GM12874 (cell line): ENCODE data around the gene MAP6D1.

Experiments used
- TF ChIP-seq, protein P1 (sequence below): IDR thresholded peaks from 2 replicates; pipeline ENCODE4 v1.5.1; 2011; ENCODE audit warnings: low read depth, mild to moderate bottlenecking, control low read depth, low read length, moderate library complexity; ENCODE audit not compliant: insufficient read depth

MAP6D1 gene

DNA sequence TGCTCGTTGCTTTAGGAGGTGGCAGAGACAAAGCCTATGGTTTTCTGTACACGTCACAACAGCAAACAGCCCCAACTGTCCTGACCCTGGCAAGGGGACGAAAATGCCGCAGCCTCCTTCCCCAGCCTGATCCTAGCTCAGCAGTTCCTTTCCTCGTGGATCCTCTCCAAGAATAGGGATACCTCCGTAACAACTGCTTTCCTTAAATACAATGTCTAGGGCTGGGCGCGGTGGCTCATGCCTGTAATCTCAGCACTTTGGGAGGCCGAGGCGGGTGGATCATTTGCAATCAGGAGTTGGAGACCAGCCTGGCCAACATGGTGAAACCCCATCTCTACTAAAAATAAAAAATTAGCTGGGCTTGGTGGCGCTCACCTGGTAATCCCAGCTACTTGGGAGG, 17.0 kb downstream of the MAP6D1 start:
- TF ChIP-seq, protein P1, sequence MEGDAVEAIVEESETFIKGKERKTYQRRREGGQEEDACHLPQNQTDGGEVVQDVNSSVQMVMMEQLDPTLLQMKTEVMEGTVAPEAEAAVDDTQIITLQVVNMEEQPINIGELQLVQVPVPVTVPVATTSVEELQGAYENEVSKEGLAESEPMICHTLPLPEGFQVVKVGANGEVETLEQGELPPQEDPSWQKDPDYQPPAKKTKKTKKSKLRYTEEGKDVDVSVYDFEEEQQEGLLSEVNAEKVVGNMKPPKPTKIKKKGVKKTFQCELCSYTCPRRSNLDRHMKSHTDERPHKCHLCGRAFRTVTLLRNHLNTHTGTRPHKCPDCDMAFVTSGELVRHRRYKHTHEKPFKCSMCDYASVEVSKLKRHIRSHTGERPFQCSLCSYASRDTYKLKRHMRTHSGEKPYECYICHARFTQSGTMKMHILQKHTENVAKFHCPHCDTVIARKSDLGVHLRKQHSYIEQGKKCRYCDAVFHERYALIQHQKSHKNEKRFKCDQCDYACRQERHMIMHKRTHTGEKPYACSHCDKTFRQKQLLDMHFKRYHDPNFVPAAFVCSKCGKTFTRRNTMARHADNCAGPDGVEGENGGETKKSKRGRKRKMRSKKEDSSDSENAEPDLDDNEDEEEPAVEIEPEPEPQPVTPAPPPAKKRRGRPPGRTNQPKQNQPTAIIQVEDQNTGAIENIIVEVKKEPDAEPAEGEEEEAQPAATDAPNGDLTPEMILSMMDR: no peak

DNA sequence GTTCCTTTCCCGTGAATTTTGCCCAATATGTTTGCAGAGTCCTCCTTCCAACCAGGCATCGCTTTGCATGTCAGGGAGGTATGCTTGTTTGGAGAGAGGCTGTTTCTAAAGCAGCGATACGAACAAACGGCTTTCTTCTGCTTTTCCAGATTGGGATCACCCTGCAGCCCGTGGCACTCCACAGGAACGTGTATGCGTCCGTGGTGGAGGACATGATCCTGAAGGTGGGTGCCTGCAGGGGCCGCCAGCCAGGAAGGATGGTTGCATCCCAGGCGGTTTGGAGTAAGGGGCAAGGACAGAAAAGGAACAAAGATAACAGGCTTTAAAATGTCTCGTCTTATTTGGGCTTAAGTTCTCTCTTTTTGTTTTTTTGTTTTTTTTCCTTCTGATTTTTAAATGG, 17.5 kb downstream of the MAP6D1 start:
- TF ChIP-seq, protein P1: no peak

DNA sequence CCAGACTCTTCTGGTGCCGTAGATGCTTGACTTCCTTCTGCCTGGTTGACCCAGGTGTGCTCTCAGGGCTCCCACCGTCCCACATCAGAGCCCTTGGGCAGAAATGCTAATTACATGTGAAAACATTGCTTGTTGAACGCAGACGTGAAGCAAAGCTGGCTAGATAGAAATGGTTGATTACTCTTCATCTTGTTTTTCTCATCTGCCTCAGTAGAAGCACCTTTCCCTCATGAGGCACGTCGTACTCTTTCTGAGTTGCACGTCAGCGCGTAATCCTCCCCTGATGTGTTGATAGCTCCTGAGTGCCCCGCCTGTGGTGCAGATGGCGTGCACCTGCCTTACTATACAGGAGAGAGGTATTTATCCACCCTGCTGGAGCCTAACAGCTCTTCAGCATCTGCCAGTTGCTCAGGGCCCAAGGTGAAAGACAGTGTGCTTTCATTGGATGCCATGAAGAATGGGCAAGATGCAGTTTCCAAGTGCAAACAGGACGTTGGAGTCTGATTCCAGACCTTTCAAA, 18.1 kb downstream of the MAP6D1 start:
- TF ChIP-seq, protein P1: no peak

DNA sequence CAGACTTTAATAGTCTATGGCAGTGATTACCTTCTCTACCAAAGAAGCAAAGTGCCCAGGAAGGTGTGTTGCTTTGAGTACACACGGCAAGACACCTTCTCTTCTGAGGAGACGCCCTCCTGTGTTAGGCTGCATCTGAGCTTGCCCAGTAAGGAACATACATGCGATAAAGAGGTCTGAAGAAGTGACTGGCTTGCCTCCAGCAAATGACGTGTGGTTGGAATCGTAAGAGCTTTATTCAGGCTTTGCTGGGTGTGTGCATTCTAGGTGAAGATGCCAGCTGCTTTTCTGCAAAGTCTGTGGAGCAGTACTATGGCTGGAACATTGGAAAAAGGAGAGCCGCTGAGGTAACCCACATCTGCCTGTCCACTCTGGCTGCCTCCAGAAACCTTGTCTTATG, 22.4 kb downstream of the MAP6D1 start:
- TF ChIP-seq, protein P1: no peak

DNA sequence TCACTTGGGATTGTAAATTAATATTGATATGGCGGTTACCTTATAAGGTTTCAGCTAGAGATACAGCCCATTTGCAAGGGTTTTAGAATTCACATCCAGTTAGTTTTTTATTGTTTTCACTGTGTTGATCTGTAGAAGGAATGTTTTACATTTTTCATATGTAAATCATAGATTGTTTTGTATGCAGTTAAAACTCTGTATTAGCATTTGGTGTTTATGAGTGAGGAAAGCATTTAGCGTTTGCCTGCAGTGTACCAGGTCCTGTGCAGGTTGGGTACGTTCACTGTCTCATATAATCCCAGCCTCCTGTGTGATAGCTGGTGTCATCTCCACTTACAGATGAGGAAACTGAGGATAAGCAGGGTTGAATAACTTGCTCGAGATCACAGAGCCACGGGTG, 23.8 kb downstream of the MAP6D1 start:
- TF ChIP-seq, protein P1: no peak

DNA sequence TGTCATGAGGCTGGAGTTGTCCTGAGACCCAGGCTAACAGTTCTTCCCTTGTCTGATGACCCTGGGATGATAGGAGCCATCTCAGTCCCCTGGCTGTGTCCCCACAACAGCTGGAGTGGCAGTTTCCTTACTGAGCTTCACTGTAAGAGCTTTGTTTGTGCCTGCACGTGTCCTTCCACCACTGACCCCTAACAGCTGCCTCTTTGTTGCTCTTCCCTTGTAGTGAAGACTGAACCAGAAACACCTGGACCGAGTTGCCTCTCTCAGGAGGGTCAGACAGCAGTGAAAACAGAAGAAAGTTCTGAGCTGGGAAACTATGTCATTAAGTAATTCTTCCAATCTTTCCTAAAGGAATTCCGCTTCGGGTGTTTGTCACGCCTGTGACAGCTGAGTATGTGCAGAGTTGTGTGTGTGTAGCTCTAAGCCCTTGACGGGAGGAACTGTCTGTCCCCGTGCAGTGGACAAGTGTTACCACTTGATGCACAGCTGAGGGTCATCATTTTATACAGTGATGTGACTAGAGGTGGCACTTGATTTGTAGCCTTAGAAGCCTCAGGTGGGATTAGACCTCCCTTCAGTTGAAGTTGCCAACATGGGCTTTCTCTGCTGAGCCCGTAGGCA, 25.0 kb downstream of the MAP6D1 start:
- TF ChIP-seq, protein P1: no peak

DNA sequence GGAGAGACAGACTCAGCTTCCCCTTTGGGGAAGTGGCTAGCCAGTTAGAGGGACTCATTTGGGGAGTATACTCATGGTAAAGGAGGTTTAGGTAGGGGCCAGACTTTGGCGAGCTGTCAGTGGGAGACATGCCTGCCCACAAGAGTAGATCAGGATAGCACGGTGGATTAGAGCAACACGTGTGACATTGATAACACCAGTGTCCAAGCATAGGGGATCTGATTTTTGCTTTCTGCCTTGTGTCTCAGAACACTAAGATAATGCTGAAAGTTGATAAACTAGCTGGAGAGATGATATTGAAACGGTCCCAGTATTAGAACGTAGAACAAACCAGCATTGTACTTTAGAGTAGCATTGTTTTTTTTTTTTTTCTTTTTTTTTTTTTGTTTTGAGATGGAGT, 25.9 kb downstream of the MAP6D1 start:
- TF ChIP-seq, protein P1: no peak
